Keratinocyte (primary cell): ENCODE results near the gene PGA4.

ENCODE experiments used
- CTCF ChIP-seq, 3 experiments: IDR thresholded peaks in 1 of 3; conservative IDR thresholded peaks in 1 of 3; optimal IDR thresholded peaks in 1 of 3; 2 replicates in 2 of 3; 3 replicates in 1 of 3; pipeline versions ENCODE3 to v1.5.1; 2011; ENCODE audit warnings: low read length in 3 of 3, mild to moderate bottlenecking in 3 of 3, moderate library complexity in 2 of 3, control low read depth in 1 of 3, inconsistent platforms in 1 of 3; ENCODE audit not compliant: insufficient read depth in 2 of 3; ENCODE audit errors: extremely low read depth in 1 of 3
- EZH2 ChIP-seq: IDR thresholded peaks from one replicate; pipeline ENCODE4 v1.6.1; 2012; ENCODE audit warnings: inconsistent platforms, mild to moderate bottlenecking, low read length, moderate library complexity

GRCh38 chr11:61264795-61265194 is 42.6 kb downstream of the PGA4 start:
- TF ChIP-seq EZH2 (no peak), CTCF (optimal IDR thresholded peaks at IDR 0.05 in 1 of 3, IDR thresholded peaks at IDR 0.05 in 1 of 3, conservative IDR thresholded peaks at IDR 0.05 in 1 of 3; ENCODE audit: extremely low read depth in 1 of 3, insufficient read depth in 2 of 3, low read length in 3 of 3) (no peak)
